Mucosa of descending colon (tissue), 3 donors: ENCODE measurements around the gene ABCB11. TPM values are rescaled to one million over a fixed set of nuclear protein-coding genes. Genes with fewer than 3 reads are reported as not detected.

Source experiments
- ATAC-seq: fragments of 200-7000 bp; cut with Tn5 transposase; one replicate; pipeline ENCODE4 v1.9.1; 2020; ENCODE audit warnings: mild to moderate bottlenecking, moderate library complexity
- DNase-seq, 3 donors: peaks; one replicate each; pipeline ENCODE4 v3.0.0-alpha.2; 2020
- H3K36me3 ChIP-seq: fragments of 200-600 bp; one replicate; pipeline ENCODE4 v1.8.0; 2021; ENCODE audit warnings: low read depth, mild to moderate bottlenecking
- H3K4me1 ChIP-seq: fragments of 200-600 bp; one replicate; pipeline ENCODE4 v1.8.0; 2021; ENCODE audit warnings: low read depth, mild to moderate bottlenecking
- H3K4me3 ChIP-seq: fragments of 200-600 bp; one replicate; pipeline ENCODE4 v1.8.0; 2021; ENCODE audit warnings: mild to moderate bottlenecking
- H3K9me3 ChIP-seq: fragments of 200-600 bp; one replicate; pipeline ENCODE4 v1.8.0; 2021; ENCODE audit warnings: mild to moderate bottlenecking
- intact Hi-C, 2 donors: fragments of 100-400 bp; cut with DNase I in 1 of 2; cut with micrococcal nuclease in 1 of 2; formaldehyde crosslinking; loops; one replicate each; pipeline versions ENCODE4 v1.11.0 to v1.11.1; 2022; cut with DNase I, micrococcal nuclease
- total RNA-seq, 3 donors: library from RNA; stranded (reverse); fragmentation: NEBNext Ultra II Directional in 2 of 3; extraction: Animal tissue kit (Norgen Biotek cat#: 25700) in 2 of 3; gene quantifications; one replicate each; pipeline versions ENCODE4 v1.2.1 to v1.2.4, GENCODE V29; 2021 to 2023
- TF ChIP-seq, protein P1 (sequence below): fragments of 200-600 bp; IDR thresholded peaks from one replicate; pipeline ENCODE4 v1.8.0; 2022; ENCODE audit warnings: antibody characterized with exemption, mild to moderate bottlenecking
- donor health status: DM: no; HTN: no; CAD: no; lungs with moderate emphysema.
- donor health status: DM: no; HTN: no; CAD: no.
- donor health status: DM: no; HTN: yes; CAD: no.

Gene ABCB11
- total RNA-seq, 3 donors from 2014 or later, result 1.2 to 21.7 (median 4.6) TPM

DNA sequence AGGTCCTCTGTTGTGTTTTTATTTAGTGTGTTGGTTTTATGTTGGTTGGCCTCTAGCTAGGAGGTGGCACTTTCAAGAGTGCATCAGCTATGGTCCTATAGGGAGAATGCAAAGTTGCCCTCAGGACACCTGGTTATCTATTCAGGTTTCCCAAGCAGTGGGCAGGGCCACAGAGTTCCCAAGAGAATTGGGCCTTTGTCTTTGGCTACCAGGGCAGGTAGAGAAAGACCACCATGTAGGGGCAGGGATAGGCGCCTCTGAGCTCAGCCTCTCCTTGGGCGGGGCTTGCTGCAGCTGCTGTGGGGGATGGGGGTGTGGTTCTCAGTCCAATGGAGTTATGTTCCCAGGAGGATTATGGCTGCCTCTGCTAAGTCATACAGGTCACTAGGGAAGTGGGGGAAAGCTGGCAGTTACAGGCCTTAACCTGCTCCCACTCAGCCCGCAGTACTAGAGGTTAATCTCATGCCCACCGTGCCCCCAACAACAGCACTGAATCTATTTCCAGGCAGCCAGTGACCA is 26.0 kb downstream of the ABCB11 start:
- Histone ChIP-seq H3K36me3 (no peaks in the 10 kb centered on the region), H3K9me3 (no peaks in the 10 kb centered on the region), H3K4me3 (no peak overlapping the region), H3K4me1 (no peaks in the 10 kb centered on the region)
- TF ChIP-seq, protein P1, sequence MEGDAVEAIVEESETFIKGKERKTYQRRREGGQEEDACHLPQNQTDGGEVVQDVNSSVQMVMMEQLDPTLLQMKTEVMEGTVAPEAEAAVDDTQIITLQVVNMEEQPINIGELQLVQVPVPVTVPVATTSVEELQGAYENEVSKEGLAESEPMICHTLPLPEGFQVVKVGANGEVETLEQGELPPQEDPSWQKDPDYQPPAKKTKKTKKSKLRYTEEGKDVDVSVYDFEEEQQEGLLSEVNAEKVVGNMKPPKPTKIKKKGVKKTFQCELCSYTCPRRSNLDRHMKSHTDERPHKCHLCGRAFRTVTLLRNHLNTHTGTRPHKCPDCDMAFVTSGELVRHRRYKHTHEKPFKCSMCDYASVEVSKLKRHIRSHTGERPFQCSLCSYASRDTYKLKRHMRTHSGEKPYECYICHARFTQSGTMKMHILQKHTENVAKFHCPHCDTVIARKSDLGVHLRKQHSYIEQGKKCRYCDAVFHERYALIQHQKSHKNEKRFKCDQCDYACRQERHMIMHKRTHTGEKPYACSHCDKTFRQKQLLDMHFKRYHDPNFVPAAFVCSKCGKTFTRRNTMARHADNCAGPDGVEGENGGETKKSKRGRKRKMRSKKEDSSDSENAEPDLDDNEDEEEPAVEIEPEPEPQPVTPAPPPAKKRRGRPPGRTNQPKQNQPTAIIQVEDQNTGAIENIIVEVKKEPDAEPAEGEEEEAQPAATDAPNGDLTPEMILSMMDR, result no peak
- intact Hi-C loops, result no loop called here
- ATAC-seq, result no peak
- DNase-seq, result no peak

DNA sequence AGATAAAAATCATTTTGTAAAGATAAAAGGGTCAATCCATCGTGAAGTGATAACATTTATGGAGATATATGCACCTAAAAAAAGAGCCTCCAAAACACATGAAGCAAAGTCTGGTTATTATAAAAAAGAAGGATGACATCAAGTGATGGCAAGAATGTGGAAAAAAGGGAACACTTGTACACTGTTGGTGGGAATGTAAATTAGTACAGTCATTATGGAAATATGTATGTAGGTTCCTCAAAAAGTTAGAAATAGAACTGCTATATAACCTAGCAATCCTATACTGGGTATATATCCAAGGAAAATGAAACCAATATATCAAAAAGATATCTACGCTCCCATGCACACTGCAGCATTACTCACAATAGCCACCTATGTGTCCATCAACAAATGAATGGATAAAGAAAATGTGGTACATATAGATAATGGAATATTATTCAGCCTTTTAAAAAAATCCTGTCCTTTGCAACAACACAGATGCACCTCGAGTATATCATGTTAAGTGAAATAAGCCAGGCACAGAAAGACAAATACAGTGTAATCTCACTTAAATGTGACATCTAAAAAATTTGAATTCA is 28.9 kb downstream of the ABCB11 start:
- TF ChIP-seq, protein P1, result no peak
- Histone ChIP-seq H3K4me3 (no peak overlapping the region), H3K4me1 (peaks cover 5% of the 10 kb centered on the region), H3K36me3 (no peaks in the 10 kb centered on the region), H3K9me3 (no peaks in the 10 kb centered on the region)
- ATAC-seq (no peak), DNase-seq (no peak)
- intact Hi-C loops, result no loop called here

DNA sequence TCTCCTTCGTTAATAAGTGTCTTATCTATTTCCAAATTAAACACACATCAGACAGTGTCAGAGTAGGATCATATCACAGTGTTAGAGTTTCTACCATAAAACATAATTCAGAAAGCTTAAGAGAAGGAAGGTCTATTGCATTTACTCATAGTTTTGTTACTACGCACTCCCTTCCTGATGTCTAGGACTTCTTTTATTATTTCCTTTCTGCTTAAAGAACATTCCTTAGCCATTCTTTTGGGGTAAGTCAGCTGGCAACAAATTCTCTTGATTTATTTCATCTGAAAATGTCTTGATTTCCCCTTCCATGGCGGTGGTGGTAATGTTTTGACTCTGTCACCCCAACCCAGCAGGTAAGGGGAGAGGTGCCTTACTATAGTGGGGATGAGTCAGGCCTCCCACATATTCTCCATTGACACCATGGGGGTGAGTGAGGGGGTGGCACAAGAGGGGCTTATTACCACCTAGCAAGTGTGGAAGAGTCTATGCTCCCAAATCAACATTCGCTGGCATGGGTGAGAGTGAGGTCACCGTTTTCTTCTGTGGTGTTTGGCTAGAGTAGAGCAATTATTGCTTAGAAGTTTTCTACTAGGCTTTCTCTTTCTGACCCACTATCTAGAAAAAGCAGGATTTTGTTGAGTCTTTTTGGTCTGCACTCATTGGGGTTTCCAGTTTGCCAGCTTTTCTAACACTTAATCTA is 29.9 kb downstream of the ABCB11 start:
- H3K36me3 ChIP-seq, result no peaks in the 10 kb centered on the region
- peaks cover 5% of the 10 kb centered on the region for H3K4me1 ChIP-seq
- ATAC-seq (no peak), DNase-seq (no peak)
- intact Hi-C loops, result no loop called here
- H3K4me3 ChIP-seq, result no peak overlapping the region
- TF ChIP-seq, protein P1, result no peak
- H3K9me3 ChIP-seq, result no peaks in the 10 kb centered on the region

DNA sequence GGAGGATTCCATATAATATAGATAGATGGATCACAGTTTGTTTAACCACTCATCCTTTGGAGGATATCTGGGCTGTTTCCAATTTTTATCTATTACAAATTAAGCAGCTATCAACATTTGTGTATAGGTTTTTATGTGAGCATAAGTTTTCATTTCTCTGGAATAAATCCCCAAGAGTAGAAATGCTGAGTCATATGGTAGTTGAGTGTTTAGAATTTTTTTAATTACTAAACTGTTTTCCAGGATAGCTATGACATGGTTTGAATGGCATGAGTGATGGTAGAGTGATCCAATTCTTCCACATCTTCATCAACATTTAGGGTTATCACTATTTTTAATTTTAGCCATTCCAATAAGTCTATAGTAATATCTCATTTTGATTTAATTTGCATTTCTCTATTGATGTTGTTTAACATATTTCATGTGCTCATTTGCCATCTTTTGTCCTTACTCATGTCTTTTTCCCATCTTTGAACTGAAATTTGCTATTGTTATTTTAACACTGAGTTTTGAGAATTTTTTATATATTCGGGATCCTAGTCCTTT is 31.4 kb downstream of the ABCB11 start:
- Histone ChIP-seq H3K9me3 (no peaks in the 10 kb centered on the region), H3K4me1 (peaks cover 5% of the 10 kb centered on the region), H3K36me3 (no peaks in the 10 kb centered on the region), H3K4me3 (no peak overlapping the region)
- DNase-seq (no peak), ATAC-seq (no peak)
- intact Hi-C loops, result no loop called here
- TF ChIP-seq, protein P1, result no peak

DNA sequence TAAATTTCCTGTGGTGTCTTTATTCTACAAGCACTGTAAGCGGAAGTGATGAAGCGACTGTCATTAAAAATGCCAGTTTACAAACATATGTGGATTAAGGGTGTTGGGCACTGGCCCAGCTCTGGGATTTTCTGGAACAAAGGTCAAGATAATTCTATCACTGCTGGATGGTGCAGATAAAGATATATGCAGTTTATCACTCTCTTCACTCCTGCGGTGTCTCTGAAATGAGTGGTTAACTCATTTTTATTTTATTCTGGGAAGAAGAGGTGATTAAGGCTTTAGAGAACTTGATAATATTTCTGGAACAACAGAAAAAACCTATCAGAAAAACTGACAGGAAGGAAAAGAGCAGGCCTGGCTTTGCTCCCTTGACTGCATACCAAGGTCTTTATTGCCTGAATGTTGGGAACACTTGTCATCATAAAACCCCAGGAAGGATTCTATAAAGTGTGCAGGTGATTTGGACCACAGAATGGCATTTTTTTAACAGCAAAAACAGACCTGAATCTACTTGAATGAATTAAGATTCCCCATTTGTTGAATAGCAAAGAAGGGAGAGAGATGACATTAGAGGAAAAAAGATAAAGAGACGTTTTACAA is 32.4 kb downstream of the ABCB11 start:
- Histone ChIP-seq H3K4me3 (no peak overlapping the region), H3K4me1 (peaks cover 5% of the 10 kb centered on the region), H3K9me3 (no peaks in the 10 kb centered on the region), H3K36me3 (no peaks in the 10 kb centered on the region)
- TF ChIP-seq, protein P1, result no peak
- intact Hi-C loops, result no loop called here
- DNase-seq (peak in 1 of 3 donors; percentile 44), ATAC-seq (peak; percentile 74)
